Chondrocyte (in vitro differentiated cells): ENCODE results near the gene SNX6. TPM values are rescaled to one million over a fixed set of nuclear protein-coding genes. Genes with fewer than 3 reads are reported as not detected.

Experiments
- DNase-seq: peaks from one replicate; pipeline ENCODE4 v3.0.0; 2021; ENCODE audit warnings: mixed read lengths, low spot score
- H3K27ac Mint-ChIP-seq: one replicate; pipeline ENCODE4 v1.8.0; 2021; ENCODE audit warnings: mild to moderate bottlenecking, moderate library complexity, mixed read lengths; ENCODE audit not compliant: unreplicated experiment
- H3K27me3 Mint-ChIP-seq: 2 replicates; pipeline ENCODE4 v1.8.0; 2021; ENCODE audit warnings: low read depth, mixed read lengths
- H3K36me3 Mint-ChIP-seq: 2 replicates; pipeline ENCODE4 v1.8.0; 2021; ENCODE audit warnings: low read depth, mixed read lengths
- H3K4me1 Mint-ChIP-seq: 2 replicates; pipeline ENCODE4 v1.8.0; 2021; ENCODE audit warnings: low read depth, mild to moderate bottlenecking, mixed read lengths
- H3K4me3 Mint-ChIP-seq: one replicate; pipeline ENCODE4 v1.8.0; 2021; ENCODE audit warnings: mild to moderate bottlenecking, moderate library complexity, mixed read lengths; ENCODE audit not compliant: unreplicated experiment
- H3K9me3 Mint-ChIP-seq: 2 replicates; pipeline ENCODE4 v1.8.0; 2021; ENCODE audit warnings: low read depth, mixed read lengths
- total RNA-seq: library from RNA; stranded (reverse); gene quantifications from 3 replicates; pipeline ENCODE4 v1.2.1, GENCODE V29; 2021
- TF ChIP-seq, protein P1 (sequence below): fragments of 200-600 bp; sonication (generic); IDR thresholded peaks from 2 replicates; pipeline ENCODE4 v1.5.0; 2021; ENCODE audit warnings: antibody characterized with exemption, mild to moderate bottlenecking, moderate library complexity

SNX6 gene
- total RNA-seq, 1 donor from 2014 or later = 91.7 TPM

DNA sequence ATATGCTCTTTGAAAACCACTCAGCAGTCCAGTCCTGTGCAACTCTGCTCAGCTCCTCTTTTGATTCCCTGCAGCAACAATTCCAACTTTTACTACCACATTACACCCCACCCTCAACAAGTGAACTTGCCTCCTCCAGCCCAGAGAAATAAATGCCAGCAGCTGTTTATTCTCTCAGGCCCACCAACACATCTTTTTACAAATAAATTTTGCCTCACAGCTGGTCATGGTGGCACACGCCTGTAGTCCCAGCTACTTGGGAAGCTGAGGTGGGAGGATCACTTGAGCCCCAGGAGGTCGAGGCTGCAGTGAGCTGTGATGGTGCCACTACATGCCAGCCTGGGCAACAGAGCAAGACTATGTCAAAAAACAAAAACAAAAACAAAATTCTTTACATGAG lies 9.8 kb downstream of the SNX6 start:
- Mint-ChIP-seq H3K4me3 (no peak overlapping the region), H3K4me1 (peaks cover 30% of the 10 kb centered on the region), H3K27me3 (no peaks in the 10 kb centered on the region), H3K27ac (no peak overlapping the region), H3K9me3 (no peaks in the 10 kb centered on the region), H3K36me3 (peaks cover 16% of the 10 kb centered on the region)
- TF ChIP-seq, protein P1, sequence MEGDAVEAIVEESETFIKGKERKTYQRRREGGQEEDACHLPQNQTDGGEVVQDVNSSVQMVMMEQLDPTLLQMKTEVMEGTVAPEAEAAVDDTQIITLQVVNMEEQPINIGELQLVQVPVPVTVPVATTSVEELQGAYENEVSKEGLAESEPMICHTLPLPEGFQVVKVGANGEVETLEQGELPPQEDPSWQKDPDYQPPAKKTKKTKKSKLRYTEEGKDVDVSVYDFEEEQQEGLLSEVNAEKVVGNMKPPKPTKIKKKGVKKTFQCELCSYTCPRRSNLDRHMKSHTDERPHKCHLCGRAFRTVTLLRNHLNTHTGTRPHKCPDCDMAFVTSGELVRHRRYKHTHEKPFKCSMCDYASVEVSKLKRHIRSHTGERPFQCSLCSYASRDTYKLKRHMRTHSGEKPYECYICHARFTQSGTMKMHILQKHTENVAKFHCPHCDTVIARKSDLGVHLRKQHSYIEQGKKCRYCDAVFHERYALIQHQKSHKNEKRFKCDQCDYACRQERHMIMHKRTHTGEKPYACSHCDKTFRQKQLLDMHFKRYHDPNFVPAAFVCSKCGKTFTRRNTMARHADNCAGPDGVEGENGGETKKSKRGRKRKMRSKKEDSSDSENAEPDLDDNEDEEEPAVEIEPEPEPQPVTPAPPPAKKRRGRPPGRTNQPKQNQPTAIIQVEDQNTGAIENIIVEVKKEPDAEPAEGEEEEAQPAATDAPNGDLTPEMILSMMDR = no peak
- peak; percentile 21 for DNase-seq

DNA sequence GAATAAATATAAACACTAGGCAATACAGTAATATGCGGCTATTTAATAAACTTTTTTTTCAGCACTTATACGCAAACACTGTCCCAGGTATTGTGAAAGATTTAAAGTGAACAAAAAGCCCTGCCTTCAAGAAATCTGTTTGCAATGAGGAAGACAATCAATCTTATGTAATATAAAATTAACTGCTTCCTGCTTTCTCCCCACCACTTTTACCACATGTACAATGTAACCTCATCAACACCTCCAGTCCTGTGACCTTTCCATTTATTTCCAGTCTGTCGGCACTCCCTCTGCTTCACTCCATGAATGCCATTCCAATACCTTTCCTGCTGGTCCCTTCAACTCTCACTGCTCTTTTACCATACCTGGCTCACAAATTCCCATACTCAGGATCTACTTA lies 10.5 kb downstream of the SNX6 start:
- DNase-seq = no peak
- Mint-ChIP-seq H3K9me3 (no peaks in the 10 kb centered on the region), H3K27me3 (no peaks in the 10 kb centered on the region), H3K4me1 (peaks cover 30% of the 10 kb centered on the region), H3K4me3 (no peak overlapping the region), H3K36me3 (peaks cover 16% of the 10 kb centered on the region), H3K27ac (no peak overlapping the region)
- TF ChIP-seq, protein P1 = no peak

DNA sequence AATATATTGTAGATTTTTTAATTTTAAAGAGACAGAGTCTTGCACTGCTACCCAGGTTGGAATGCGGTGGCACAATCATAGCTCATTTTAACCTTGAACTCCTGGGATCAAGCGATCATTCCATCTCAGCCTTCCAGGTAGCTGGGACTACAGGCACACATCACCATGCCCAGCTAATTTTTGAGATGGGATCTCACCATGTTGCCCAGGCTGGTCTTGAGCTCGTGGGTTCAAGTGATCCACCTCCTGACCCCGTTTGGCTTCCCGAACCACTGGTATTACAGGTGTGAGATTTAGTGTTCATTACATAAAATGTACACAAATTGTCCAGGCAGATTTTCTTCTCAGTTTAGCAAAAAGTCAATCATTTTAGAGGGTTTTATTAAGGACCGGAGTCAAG lies 13.6 kb downstream of the SNX6 start:
- H3K27ac Mint-ChIP-seq = no peak overlapping the region
- peak; percentile 12 for DNase-seq
- H3K4me3 Mint-ChIP-seq = no peak overlapping the region
- H3K27me3 Mint-ChIP-seq = no peaks in the 10 kb centered on the region
- no peaks in the 10 kb centered on the region for H3K9me3 Mint-ChIP-seq
- peaks cover 16% of the 10 kb centered on the region for H3K36me3 Mint-ChIP-seq
- H3K4me1 Mint-ChIP-seq = peaks cover 18% of the 10 kb centered on the region
- TF ChIP-seq, protein P1 = no peak

DNA sequence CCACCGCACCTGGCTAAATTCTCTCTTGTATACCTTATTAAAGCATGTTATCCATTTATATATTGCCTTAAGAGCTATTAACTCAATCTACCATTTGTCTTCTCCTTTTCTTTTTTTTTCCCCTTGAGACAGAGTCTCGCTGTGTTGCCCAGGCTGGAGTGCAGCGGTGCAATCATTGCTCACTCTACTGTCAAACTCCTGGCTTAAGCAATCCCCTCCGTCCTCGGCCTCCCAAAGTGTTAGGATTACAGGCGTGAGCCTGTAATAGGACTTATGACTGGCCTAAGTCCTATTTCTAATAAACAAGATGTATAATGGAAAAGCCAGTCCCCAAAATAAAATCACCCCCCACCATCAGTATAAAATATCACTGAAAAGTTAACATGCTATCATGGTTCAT lies 14.4 kb downstream of the SNX6 start:
- Mint-ChIP-seq H3K9me3 (no peaks in the 10 kb centered on the region), H3K4me1 (peaks cover 13% of the 10 kb centered on the region), H3K27ac (peak overlapping the region; percentile 45), H3K36me3 (peaks cover 16% of the 10 kb centered on the region), H3K4me3 (no peak overlapping the region), H3K27me3 (no peaks in the 10 kb centered on the region)
- DNase-seq = peak; percentile 29
- TF ChIP-seq, protein P1 = no peak

DNA sequence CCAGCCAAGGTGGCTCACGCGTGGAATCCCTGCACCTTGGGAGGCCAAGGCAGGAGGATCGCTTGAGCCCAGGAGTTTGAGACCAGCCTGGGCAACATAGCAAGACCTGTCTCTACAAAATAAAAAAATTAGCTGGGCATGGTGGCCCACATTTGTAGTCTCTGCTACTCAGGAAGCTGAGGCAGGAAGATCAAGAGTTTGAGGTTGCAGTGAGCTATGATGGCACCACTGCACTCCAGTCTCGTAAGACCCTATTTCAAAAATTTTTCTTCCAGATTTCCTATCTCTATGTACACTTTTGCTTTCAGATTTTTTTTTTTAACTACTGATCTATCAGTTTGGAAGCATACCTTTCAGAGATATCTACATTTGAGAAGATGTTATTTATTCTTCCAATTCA lies 15.3 kb downstream of the SNX6 start:
- H3K4me3 Mint-ChIP-seq = no peak overlapping the region
- TF ChIP-seq, protein P1 = no peak
- H3K4me1 Mint-ChIP-seq = peaks cover 7% of the 10 kb centered on the region
- H3K27me3 Mint-ChIP-seq = no peaks in the 10 kb centered on the region
- H3K36me3 Mint-ChIP-seq = peaks cover 12% of the 10 kb centered on the region
- no peak for DNase-seq
- H3K27ac Mint-ChIP-seq = no peak overlapping the region
- H3K9me3 Mint-ChIP-seq = no peaks in the 10 kb centered on the region
